Fibroblast of lung (primary cell): ENCODE measurements around the gene SYT9. TPM values are rescaled to one million over a fixed set of nuclear protein-coding genes. Genes with fewer than 3 reads are reported as not detected.

Experiments
- DNase-seq, 2 donors: peaks; one replicate each; pipeline versions ENCODE4 v3.0.0 to v3.0.0-alpha.2; 2010; ENCODE audit warnings: low read depth in 2 of 2
- H2AFZ ChIP-seq: 2 replicates; pipeline ENCODE4 v1.5.1; 2012; ENCODE audit warnings: low read length, control low read depth, inconsistent platforms
- H3K27ac ChIP-seq: 2 replicates; pipeline ENCODE4 v1.5.1; 2011; ENCODE audit warnings: low read length, control low read depth; ENCODE audit not compliant: insufficient read depth
- H3K27me3 ChIP-seq: 2 replicates; pipeline ENCODE4 v1.5.1; 2011; ENCODE audit warnings: mild to moderate bottlenecking, low read length; ENCODE audit not compliant: control insufficient read depth, insufficient read depth
- H3K36me3 ChIP-seq: 2 replicates; pipeline ENCODE4 v1.5.1; 2011; ENCODE audit warnings: low read length; ENCODE audit not compliant: control insufficient read depth, insufficient read depth
- H3K4me1 ChIP-seq: 2 replicates; pipeline ENCODE4 v1.5.1; 2011; ENCODE audit warnings: low read length; ENCODE audit not compliant: control insufficient read depth, insufficient read depth; ENCODE audit errors: extremely low read depth
- H3K4me2 ChIP-seq: 2 replicates; pipeline ENCODE4 v1.5.1; 2011; ENCODE audit warnings: low read length, control low read depth; ENCODE audit not compliant: insufficient read depth; ENCODE audit errors: extremely low read depth
- H3K4me3 ChIP-seq, 4 experiments: fragments of 200-600 bp in 1 of 4; sonication (generic) in 1 of 4; replicated peaks in 1 of 4; 2 replicates each; pipeline ENCODE4 v1.5.1; 2011 to 2016; ENCODE audit warnings: low read length in 4 of 4, low read depth in 3 of 4, mild to moderate bottlenecking in 3 of 4, control low read depth in 2 of 4, inconsistent platforms in 1 of 4, mixed read lengths in 1 of 4; ENCODE audit not compliant: insufficient read depth in 1 of 4; ENCODE audit errors: control extremely low read depth in 1 of 4
- H3K79me2 ChIP-seq: 2 replicates; pipeline ENCODE4 v1.5.1; 2012; ENCODE audit warnings: mild to moderate bottlenecking, low read length, inconsistent platforms; ENCODE audit not compliant: control insufficient read depth, insufficient read depth
- H3K9ac ChIP-seq: 2 replicates; pipeline ENCODE4 v1.5.1; 2011; ENCODE audit warnings: mild to moderate bottlenecking, low read length, control low read depth; ENCODE audit not compliant: insufficient read depth
- H3K9me3 ChIP-seq: 2 replicates; pipeline ENCODE4 v1.5.1; 2012; ENCODE audit warnings: low read depth, low read length; ENCODE audit not compliant: control insufficient read depth, insufficient read depth
- H4K20me1 ChIP-seq: 2 replicates; pipeline ENCODE4 v1.5.1; 2011; ENCODE audit warnings: low read length; ENCODE audit not compliant: control insufficient read depth, insufficient read depth; ENCODE audit errors: extremely low read depth
- EZH2 ChIP-seq: IDR thresholded peaks from 2 replicates; pipeline ENCODE4 v1.5.1; 2012; ENCODE audit warnings: low read length, control low read depth, mild to moderate bottlenecking; ENCODE audit errors: missing control alignments
- polyA plus RNA-seq, 2 donors: library from polyadenylated mRNA; depleted of rRNA in 1 of 2; stranded (reverse) in 1 of 2; unstranded in 1 of 2; fragments of >200 nt; gene quantifications; 2 replicates each; pipeline ENCODE4 v1.2.1, GENCODE V29; 2011 to 2012; ENCODE audit warnings: missing spikeins in 1 of 2
- total RNA-seq: library from RNA; depleted of rRNA; stranded (reverse); fragments of >200 nt; gene quantifications from 2 replicates; pipeline ENCODE4 v1.2.1, GENCODE V29; 2014
- TF ChIP-seq, protein P1 (sequence below), 2 donors: IDR thresholded peaks in 1 of 2; conservative IDR thresholded peaks in 1 of 2; 1 replicate in 1 of 2; 2 replicates in 1 of 2; pipeline ENCODE4 v1.5.1; 2011 to 2012; ENCODE audit warnings: low read length in 2 of 2, control low read depth in 1 of 2, inconsistent platforms in 1 of 2, low read depth in 1 of 2, mild to moderate bottlenecking in 1 of 2

Gene SYT9
- total and polyA plus RNA-seq, 2 donors (not counting 1 experiment from before 2014, with no cell fraction given): not detected

DNA sequence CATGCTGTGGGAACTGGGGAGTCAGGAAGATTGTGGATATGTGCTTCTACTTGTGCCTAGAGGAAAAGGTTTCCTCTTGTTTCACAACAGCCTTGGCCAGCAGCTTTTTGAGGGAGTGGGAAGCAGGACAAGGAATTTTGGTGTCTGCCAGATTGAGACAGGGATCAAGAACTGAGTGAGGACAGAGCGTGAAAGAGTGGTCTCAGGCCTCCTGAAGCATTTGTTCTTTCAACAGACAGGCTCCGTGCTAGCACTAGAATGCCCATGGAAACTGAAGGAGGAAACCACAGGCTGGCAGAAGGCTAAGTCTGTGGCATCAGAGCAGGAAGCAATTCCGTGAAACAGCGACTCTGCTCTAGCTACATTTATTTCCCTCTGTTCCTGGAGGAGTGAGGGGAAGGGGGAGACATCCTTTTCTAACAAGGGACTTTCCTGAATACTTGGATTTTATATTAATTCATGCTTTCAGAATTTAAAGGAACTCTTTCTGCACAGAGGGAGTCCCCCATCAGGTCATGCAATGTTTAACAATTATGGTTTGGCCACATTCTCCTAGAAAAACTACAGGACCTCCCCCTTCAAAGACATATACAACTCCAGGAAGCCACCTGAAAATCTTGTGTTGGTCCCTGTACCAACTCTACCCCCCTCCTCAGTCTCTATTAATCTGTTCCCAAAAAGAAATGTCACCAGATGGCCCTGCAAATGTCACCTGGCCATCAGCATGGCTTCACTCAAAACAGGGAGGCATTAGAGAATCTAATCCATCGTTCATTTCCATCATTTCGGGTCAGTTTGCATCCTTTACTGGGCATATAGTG lies 96.1 kb downstream of the SYT9 start:
- no peak overlapping the region for H3K4me3 ChIP-seq
- H3K27ac ChIP-seq: no peak overlapping the region
- H3K79me2 ChIP-seq: no peaks in the 10 kb centered on the region
- H3K4me1 ChIP-seq: no peaks in the 10 kb centered on the region
- H3K9ac ChIP-seq: no peak overlapping the region
- H4K20me1 ChIP-seq: no peaks in the 10 kb centered on the region
- no peak overlapping the region for H3K4me2 ChIP-seq
- no peak for DNase-seq
- H3K27me3 ChIP-seq: no peaks in the 10 kb centered on the region
- H3K9me3 ChIP-seq: no peaks in the 10 kb centered on the region
- H3K36me3 ChIP-seq: no peaks in the 10 kb centered on the region
- H2AFZ ChIP-seq: no peak overlapping the region
- TF ChIP-seq, protein P1, sequence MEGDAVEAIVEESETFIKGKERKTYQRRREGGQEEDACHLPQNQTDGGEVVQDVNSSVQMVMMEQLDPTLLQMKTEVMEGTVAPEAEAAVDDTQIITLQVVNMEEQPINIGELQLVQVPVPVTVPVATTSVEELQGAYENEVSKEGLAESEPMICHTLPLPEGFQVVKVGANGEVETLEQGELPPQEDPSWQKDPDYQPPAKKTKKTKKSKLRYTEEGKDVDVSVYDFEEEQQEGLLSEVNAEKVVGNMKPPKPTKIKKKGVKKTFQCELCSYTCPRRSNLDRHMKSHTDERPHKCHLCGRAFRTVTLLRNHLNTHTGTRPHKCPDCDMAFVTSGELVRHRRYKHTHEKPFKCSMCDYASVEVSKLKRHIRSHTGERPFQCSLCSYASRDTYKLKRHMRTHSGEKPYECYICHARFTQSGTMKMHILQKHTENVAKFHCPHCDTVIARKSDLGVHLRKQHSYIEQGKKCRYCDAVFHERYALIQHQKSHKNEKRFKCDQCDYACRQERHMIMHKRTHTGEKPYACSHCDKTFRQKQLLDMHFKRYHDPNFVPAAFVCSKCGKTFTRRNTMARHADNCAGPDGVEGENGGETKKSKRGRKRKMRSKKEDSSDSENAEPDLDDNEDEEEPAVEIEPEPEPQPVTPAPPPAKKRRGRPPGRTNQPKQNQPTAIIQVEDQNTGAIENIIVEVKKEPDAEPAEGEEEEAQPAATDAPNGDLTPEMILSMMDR (conservative IDR thresholded peaks at IDR 0.05 in 1 of 2, IDR thresholded peaks at IDR 0.05 in 1 of 2; ENCODE audit: low read depth in 1 of 2, low read length in 2 of 2): no peak

DNA sequence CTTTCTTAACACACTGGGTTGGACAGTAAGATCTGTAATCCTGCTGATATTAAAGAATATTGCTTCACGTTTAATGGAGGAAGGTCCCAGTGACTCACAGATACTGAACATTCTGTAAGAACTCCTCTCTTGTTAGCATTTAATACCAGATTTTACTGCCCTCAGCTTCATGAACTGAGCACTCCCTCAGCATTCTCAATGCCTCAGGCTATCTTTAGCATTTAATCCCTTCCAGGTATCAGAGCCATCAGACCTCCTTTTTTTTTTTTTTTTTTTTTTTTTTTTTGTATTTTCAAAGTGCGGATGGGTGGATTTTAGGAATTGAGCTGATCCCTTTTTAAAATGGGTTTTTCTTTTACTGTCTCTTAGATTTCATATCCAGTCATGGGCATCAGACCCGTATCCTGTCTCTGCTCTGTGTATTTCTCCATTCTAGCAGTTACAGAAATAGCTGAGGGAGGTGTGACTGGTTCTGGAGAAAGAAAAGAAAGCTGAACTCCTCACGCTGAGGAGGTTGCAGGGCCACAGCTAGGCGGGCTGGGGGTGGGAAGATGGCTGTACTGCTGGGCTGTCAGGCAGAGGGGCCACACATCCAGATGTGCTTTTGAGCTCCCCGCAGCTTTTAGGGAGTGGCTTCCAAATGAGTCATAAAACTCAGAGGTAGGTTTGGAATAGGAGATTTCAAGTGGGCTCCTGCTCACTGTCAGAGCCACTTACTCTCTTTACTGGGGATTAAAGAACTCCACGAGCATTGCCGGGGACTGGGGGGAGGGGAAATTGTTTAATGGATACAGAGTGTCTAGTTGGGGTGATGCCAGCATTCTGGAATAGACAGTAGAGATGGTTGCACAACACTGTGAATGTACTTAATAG lies 97.0 kb downstream of the SYT9 start:
- no peak overlapping the region for H3K4me3 ChIP-seq
- no peak overlapping the region for H3K4me2 ChIP-seq
- no peaks in the 10 kb centered on the region for H3K27me3 ChIP-seq
- no peaks in the 10 kb centered on the region for H4K20me1 ChIP-seq
- H3K9me3 ChIP-seq: no peaks in the 10 kb centered on the region
- H3K36me3 ChIP-seq: no peaks in the 10 kb centered on the region
- no peak overlapping the region for H2AFZ ChIP-seq
- no peaks in the 10 kb centered on the region for H3K4me1 ChIP-seq
- no peak for DNase-seq
- H3K27ac ChIP-seq: no peak overlapping the region
- no peak overlapping the region for H3K9ac ChIP-seq
- no peak for TF ChIP-seq EZH2
- TF ChIP-seq, protein P1 (conservative IDR thresholded peaks at IDR 0.05 in 1 of 2, IDR thresholded peaks at IDR 0.05 in 1 of 2; ENCODE audit: low read depth in 1 of 2, low read length in 2 of 2): no peak
- H3K79me2 ChIP-seq: no peaks in the 10 kb centered on the region

DNA sequence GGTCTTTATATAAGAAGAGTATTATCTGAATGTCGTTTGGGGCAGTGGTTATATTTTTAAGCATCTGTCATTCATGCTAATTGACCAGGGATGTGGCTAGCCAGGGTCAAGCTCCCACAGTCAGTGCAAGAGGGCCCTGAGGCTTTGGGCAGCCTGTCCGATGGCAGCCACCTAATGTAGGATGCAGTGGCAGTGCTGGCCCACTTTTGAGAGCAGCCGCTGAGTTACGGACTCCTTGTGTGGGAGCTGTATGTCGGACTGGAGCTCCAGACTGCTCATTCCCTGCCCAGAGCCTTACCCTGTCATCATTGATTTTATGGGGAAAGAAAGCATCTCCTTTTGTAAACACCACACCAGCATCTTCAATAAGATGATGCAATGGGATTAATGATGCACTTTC lies 99.5 kb downstream of the SYT9 start:
- H4K20me1 ChIP-seq: no peaks in the 10 kb centered on the region
- H3K27ac ChIP-seq: no peak overlapping the region
- no peaks in the 10 kb centered on the region for H3K9me3 ChIP-seq
- DNase-seq: no peak
- H2AFZ ChIP-seq: no peak overlapping the region
- no peaks in the 10 kb centered on the region for H3K36me3 ChIP-seq
- TF ChIP-seq EZH2: no peak
- TF ChIP-seq, protein P1 (conservative IDR thresholded peaks at IDR 0.05 in 1 of 2, IDR thresholded peaks at IDR 0.05 in 1 of 2; ENCODE audit: low read depth in 1 of 2, low read length in 2 of 2): no peak
- H3K9ac ChIP-seq: no peak overlapping the region
- H3K4me1 ChIP-seq: no peaks in the 10 kb centered on the region
- H3K4me3 ChIP-seq: no peak overlapping the region
- no peaks in the 10 kb centered on the region for H3K79me2 ChIP-seq
- H3K27me3 ChIP-seq: no peaks in the 10 kb centered on the region
- H3K4me2 ChIP-seq: no peak overlapping the region
